K562 (cell line): ENCODE data around the gene FGF5. TPM values are rescaled to one million over a fixed set of nuclear protein-coding genes. Genes with fewer than 3 reads are reported as not detected.
A peak's percentile ranks its signal among the peaks of the same experiment; 100 is the strongest.

ENCODE experiments used
- ATF1 ChIP-seq, 2 experiments: fragments of 450-650 bp in 1 of 2; IDR thresholded peaks; 2 replicates each; pipeline ENCODE4 v1.6.1; 2016; ENCODE audit warnings: missing compliant biosample characterization in 1 of 2, missing genetic modification characterization in 1 of 2
- CBX3 ChIP-seq, 2 experiments: IDR thresholded peaks; 1 replicate in 1 of 2; 2 replicates in 1 of 2; pipeline ENCODE4 v1.6.1; 2012; ENCODE audit warnings: inconsistent platforms in 2 of 2, low read length in 2 of 2, borderline replicate concordance in 1 of 2, control low read depth in 1 of 2
- GATAD2B ChIP-seq: fragments of 450-650 bp; IDR thresholded peaks from 2 replicates; pipeline ENCODE4 v1.6.1; 2017; ENCODE audit warnings: mild to moderate bottlenecking, borderline replicate concordance
- HDAC1 ChIP-seq, 2 experiments: fragments of 450-650 bp; IDR thresholded peaks; 2 replicates each; pipeline ENCODE4 v1.6.1; 2016 to 2017; ENCODE audit warnings: inconsistent platforms in 1 of 2, mild to moderate bottlenecking in 1 of 2, moderate library complexity in 1 of 2
- KDM1A ChIP-seq, 2 experiments: fragments of 450-650 bp; IDR thresholded peaks; 2 replicates each; pipeline ENCODE4 v1.6.1; 2016; ENCODE audit warnings: mild to moderate bottlenecking in 2 of 2
- MAZ ChIP-seq, 2 experiments: fragments of 450-650 bp in 1 of 2; sonication (generic) in 1 of 2; formaldehyde crosslinking; IDR thresholded peaks in 1 of 2; conservative IDR thresholded peaks in 1 of 2; 2 replicates each; pipeline versions ENCODE4 v1.4.0 to v1.5.0; 2020; ENCODE audit warnings: mild to moderate bottlenecking in 1 of 2, missing genetic modification reagents in 1 of 2
- NFIC ChIP-seq: fragments of 450-650 bp; IDR thresholded peaks from 2 replicates; pipeline ENCODE4 v1.6.1; 2017; ENCODE audit warnings: mild to moderate bottlenecking, inconsistent platforms
- PKNOX1 ChIP-seq: fragments of 450-650 bp; IDR thresholded peaks from 2 replicates; pipeline ENCODE4 v1.6.1; 2016
- POLR3A ChIP-seq: IDR thresholded peaks from 2 replicates; pipeline ENCODE4 v1.6.1; 2011; ENCODE audit warnings: borderline replicate concordance, mild to moderate bottlenecking, moderate library complexity; ENCODE audit not compliant: insufficient read length, insufficient read depth; ENCODE audit errors: extremely low read depth
- RCOR1 ChIP-seq, 2 experiments: IDR thresholded peaks; 2 replicates each; pipeline ENCODE4 v1.6.1; 2012; ENCODE audit warnings: low read depth in 2 of 2, low read length in 2 of 2, borderline replicate concordance in 1 of 2, improper control_type of control experiment in 1 of 2
- TAF7 ChIP-seq: fragments of 450-650 bp; IDR thresholded peaks from 2 replicates; pipeline ENCODE4 v1.6.1; 2016; ENCODE audit warnings: missing genetic modification characterization, missing compliant biosample characterization
- TARDBP ChIP-seq: fragments of 450-650 bp; IDR thresholded peaks from 2 replicates; pipeline ENCODE4 v1.6.1; 2016
- TBL1XR1 ChIP-seq, 2 experiments: IDR thresholded peaks; 2 replicates each; pipeline ENCODE4 v1.6.1; 2012; ENCODE audit warnings: improper control_type of control experiment in 2 of 2, low read length in 2 of 2, mild to moderate bottlenecking in 1 of 2
- ZC3H8 ChIP-seq: fragments of 450-650 bp; IDR thresholded peaks from 2 replicates; pipeline ENCODE4 v1.6.1; 2017
- ZFP30 ChIP-seq: fragments of 250-450 bp; sonication (Bioruptor Pico); IDR thresholded peaks from 2 replicates; pipeline ENCODE4 v1.8.0; 2022; ENCODE audit warnings: moderate library complexity, mild to moderate bottlenecking, inconsistent platforms, borderline replicate concordance
- ZNF584 ChIP-seq: fragments of 200-800 bp; sonication (Bioruptor generic); IDR thresholded peaks from 2 replicates; pipeline ENCODE4 v1.6.1; 2016; ENCODE audit warnings: low read depth, mild to moderate bottlenecking, missing genetic modification characterization, missing compliant biosample characterization
- ZNF75A ChIP-seq: fragments of 450-650 bp; formaldehyde crosslinking; IDR thresholded peaks from 2 replicates; pipeline ENCODE4 v1.4.0; 2020; ENCODE audit warnings: mild to moderate bottlenecking
- polyA plus RNA-seq, 8 experiments: library from polyadenylated mRNA; depleted of rRNA in 4 of 8; stranded (reverse) in 5 of 8; unstranded in 3 of 8; fragments of >200 nt; fragmentation: Nextera tagmentation in 2 of 8; fragmentation: Illumina TruSeq in 1 of 8; extraction: Ambion mirVana in 2 of 8; extraction: Trizol in 1 of 8; gene quantifications; 2 replicates each; pipeline versions ENCODE4 v1.2.1 to v1.2.3, GENCODE V29; 2011 to 2014; ENCODE audit warnings: inconsistent platforms in 1 of 8, missing spikeins in 1 of 8
- total RNA-seq, 7 experiments: library from RNA; depleted of rRNA in 6 of 7; stranded (reverse); fragments of >200 nt in 6 of 7; fragmentation: Illumina TruSeq in 2 of 7; extraction: Trizol in 2 of 7; gene quantifications; 2 replicates each; pipeline versions ENCODE4 v1.2.1 to v1.2.3, GENCODE V29; 2011 to 2021; ENCODE audit warnings: low replicate concordance in 1 of 7
- TF ChIP-seq, protein P1 (sequence below), 2 experiments: fragments of 450-650 bp; formaldehyde crosslinking in 1 of 2; IDR thresholded peaks; 2 replicates each; pipeline versions ENCODE4 v1.4.0 to v1.6.1; 2014 to 2020; ENCODE audit warnings: mild to moderate bottlenecking in 2 of 2, borderline replicate concordance in 1 of 2, low read depth in 1 of 2
- TF ChIP-seq, protein P2 (sequence below): fragments of 450-650 bp; conservative IDR thresholded peaks from 2 replicates; pipeline ENCODE4 v1.6.1; 2016; ENCODE audit warnings: missing genetic modification characterization, low read depth, mild to moderate bottlenecking, missing compliant biosample characterization, moderate library complexity

The FGF5 gene
- total and polyA plus RNA-seq, 9 of the 15 experiments (the other 6 are each of a cell fraction or from before 2014, with no cell fraction given) = 0.38 to 2.7 (median 1.1) TPM

GRCh38 chr4:80253510-80253909 lies 13.0 kb upstream of the FGF5 start (continued):
- TF ChIP-seq, protein P1, sequence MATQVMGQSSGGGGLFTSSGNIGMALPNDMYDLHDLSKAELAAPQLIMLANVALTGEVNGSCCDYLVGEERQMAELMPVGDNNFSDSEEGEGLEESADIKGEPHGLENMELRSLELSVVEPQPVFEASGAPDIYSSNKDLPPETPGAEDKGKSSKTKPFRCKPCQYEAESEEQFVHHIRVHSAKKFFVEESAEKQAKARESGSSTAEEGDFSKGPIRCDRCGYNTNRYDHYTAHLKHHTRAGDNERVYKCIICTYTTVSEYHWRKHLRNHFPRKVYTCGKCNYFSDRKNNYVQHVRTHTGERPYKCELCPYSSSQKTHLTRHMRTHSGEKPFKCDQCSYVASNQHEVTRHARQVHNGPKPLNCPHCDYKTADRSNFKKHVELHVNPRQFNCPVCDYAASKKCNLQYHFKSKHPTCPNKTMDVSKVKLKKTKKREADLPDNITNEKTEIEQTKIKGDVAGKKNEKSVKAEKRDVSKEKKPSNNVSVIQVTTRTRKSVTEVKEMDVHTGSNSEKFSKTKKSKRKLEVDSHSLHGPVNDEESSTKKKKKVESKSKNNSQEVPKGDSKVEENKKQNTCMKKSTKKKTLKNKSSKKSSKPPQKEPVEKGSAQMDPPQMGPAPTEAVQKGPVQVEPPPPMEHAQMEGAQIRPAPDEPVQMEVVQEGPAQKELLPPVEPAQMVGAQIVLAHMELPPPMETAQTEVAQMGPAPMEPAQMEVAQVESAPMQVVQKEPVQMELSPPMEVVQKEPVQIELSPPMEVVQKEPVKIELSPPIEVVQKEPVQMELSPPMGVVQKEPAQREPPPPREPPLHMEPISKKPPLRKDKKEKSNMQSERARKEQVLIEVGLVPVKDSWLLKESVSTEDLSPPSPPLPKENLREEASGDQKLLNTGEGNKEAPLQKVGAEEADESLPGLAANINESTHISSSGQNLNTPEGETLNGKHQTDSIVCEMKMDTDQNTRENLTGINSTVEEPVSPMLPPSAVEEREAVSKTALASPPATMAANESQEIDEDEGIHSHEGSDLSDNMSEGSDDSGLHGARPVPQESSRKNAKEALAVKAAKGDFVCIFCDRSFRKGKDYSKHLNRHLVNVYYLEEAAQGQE (IDR thresholded peaks at IDR 0.05; ENCODE audit: borderline replicate concordance) = no peak
- TF ChIP-seq, protein P1 (CRISPR knock-in tag; IDR thresholded peaks at IDR 0.05; ENCODE audit: low read depth) = no peak
- TF ChIP-seq ZC3H8 = no peak
- TF ChIP-seq TBL1XR1 (IDR thresholded peaks at IDR 0.05; ENCODE audit: low read length in 2 of 2) = peak; percentile 52 to 82; a peak in 3 of 4 replicates
- TF ChIP-seq GATAD2B = peak; percentile 62; the same call in 1 of the 2 replicates
- TF ChIP-seq ATF1 (CRISPR knock-in tag; IDR thresholded peaks at IDR 0.05) = no peak
- TF ChIP-seq ATF1 (tag; IDR thresholded peaks at IDR 0.05) = peak; percentile 70
- TF ChIP-seq, protein P2, sequence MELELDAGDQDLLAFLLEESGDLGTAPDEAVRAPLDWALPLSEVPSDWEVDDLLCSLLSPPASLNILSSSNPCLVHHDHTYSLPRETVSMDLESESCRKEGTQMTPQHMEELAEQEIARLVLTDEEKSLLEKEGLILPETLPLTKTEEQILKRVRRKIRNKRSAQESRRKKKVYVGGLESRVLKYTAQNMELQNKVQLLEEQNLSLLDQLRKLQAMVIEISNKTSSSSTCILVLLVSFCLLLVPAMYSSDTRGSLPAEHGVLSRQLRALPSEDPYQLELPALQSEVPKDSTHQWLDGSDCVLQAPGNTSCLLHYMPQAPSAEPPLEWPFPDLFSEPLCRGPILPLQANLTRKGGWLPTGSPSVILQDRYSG (tag) = no peak
- no peak for TF ChIP-seq ZNF75A (CRISPR knock-in tag)
- peak in 1 of 2 experiments; percentile 89; a peak in 2 of 4 replicates for TF ChIP-seq HDAC1 (IDR thresholded peaks at IDR 0.05)
- TF ChIP-seq ZNF584 = peak; percentile 82; the same call in 1 of the 2 replicates
- TF ChIP-seq TAF7 (tag) = no peak
- peak; percentile 94 for TF ChIP-seq NFIC
- no peak for TF ChIP-seq ZFP30 (CRISPR knock-in tag)
- TF ChIP-seq TARDBP = peak; percentile 82
- TF ChIP-seq POLR3A = no peak
- no peak for TF ChIP-seq MAZ (CRISPR knock-in tag; conservative IDR thresholded peaks at IDR 0.05 in 1 of 2, IDR thresholded peaks at IDR 0.05 in 1 of 2)
- TF ChIP-seq PKNOX1 = peak; percentile 82
- peak; percentile 87 to 99 for TF ChIP-seq RCOR1 (IDR thresholded peaks at IDR 0.05; ENCODE audit: borderline replicate concordance in 1 of 2, low read depth in 2 of 2, low read length in 2 of 2)
- TF ChIP-seq KDM1A (IDR thresholded peaks at IDR 0.05) = peak; percentile 90 to 96
- peak in 1 of 2 experiments; percentile 82; a peak in 1 of 3 replicates for TF ChIP-seq CBX3 (IDR thresholded peaks at IDR 0.05; ENCODE audit: borderline replicate concordance in 1 of 2, low read length in 2 of 2)
